Measurements from ENCODE around the gene MAP2K6. TPM values are rescaled to one million over a fixed set of nuclear protein-coding genes. Genes with fewer than 3 reads are reported as not detected.

MAP2K6 gene
- polyA plus RNA-seq, 1 donor (not counting 4 experiments of a cell fraction or from before 2014, with no cell fraction given) = 0.39 TPM

DNA sequence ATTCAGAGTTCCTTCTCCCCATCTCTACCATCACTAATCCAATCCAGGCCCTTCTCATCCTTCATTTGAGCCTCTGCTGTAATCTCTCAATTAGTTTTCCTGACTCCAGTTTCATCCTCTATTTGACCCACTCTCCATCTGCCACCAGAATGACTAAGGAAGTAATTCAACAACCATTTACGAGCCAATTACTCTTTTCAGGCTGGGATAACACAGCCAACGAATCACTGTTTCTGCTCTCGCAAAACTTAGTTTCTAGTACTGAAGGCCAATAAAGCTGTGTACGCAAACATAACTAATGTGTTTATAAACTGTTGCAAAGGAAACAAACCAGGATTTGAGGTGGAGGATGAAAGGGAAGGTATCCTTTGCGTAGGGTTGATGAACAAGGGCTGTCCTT lies 53.7 kb downstream of the MAP2K6 start:
- Histone ChIP-seq H3K4me2 (ENCODE audit: control insufficient read depth, extremely low read depth, insufficient read depth, low read depth, low read length) (no peak overlapping the region), H4K20me1 (ENCODE audit: control insufficient read depth, extremely low read depth, insufficient read depth, low read length) (no peaks in the 10 kb centered on the region), H3K27ac (ENCODE audit: control insufficient read depth, insufficient read depth, low read length) (no peak overlapping the region), H3K9me3 (ENCODE audit: control insufficient read depth, low read depth, low read length) (no peaks in the 10 kb centered on the region), H3K4me1 (ENCODE audit: control insufficient read depth, extremely low read depth, insufficient read depth, low read length) (no peaks in the 10 kb centered on the region), H2AFZ (ENCODE audit: control insufficient read depth, low read length) (no peak overlapping the region), H3K79me2 (ENCODE audit: control insufficient read depth, insufficient read depth, low read length) (no peaks in the 10 kb centered on the region), H3K27me3 (ENCODE audit: control insufficient read depth, extremely low read depth, insufficient read depth, low read length) (no peaks in the 10 kb centered on the region), H3K9me1 (ENCODE audit: control insufficient read depth, extremely low read depth, insufficient read depth, low read length) (no peaks in the 10 kb centered on the region), H3K9ac (ENCODE audit: control insufficient read depth, extremely low read depth, insufficient read depth, low read length) (no peak overlapping the region), H3K4me3 (ENCODE audit: control insufficient read depth in 2 of 3, extremely low read depth in 1 of 3, insufficient read depth in 2 of 3, low read depth in 1 of 3, low read length in 3 of 3) (no peak overlapping the region), H3K36me3 (ENCODE audit: control insufficient read depth in 2 of 2, extremely low read depth in 1 of 2, insufficient read depth in 2 of 2, low read length in 2 of 2) (no peaks in the 10 kb centered on the region)
- FAIRE-seq (no peak), DNase-seq (ENCODE audit: low read depth, low spot score) (no peak)
- dilution Hi-C loops (cut with MboI; ENCODE audit: extremely low pct_ligation_motif_present, low sequenced_read_pairs) = no loop called here
- TF ChIP-seq, protein P1, sequence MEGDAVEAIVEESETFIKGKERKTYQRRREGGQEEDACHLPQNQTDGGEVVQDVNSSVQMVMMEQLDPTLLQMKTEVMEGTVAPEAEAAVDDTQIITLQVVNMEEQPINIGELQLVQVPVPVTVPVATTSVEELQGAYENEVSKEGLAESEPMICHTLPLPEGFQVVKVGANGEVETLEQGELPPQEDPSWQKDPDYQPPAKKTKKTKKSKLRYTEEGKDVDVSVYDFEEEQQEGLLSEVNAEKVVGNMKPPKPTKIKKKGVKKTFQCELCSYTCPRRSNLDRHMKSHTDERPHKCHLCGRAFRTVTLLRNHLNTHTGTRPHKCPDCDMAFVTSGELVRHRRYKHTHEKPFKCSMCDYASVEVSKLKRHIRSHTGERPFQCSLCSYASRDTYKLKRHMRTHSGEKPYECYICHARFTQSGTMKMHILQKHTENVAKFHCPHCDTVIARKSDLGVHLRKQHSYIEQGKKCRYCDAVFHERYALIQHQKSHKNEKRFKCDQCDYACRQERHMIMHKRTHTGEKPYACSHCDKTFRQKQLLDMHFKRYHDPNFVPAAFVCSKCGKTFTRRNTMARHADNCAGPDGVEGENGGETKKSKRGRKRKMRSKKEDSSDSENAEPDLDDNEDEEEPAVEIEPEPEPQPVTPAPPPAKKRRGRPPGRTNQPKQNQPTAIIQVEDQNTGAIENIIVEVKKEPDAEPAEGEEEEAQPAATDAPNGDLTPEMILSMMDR (optimal IDR thresholded peaks at IDR 0.05 in 1 of 3, IDR thresholded peaks at IDR 0.05 in 1 of 3, conservative IDR thresholded peaks at IDR 0.05 in 1 of 3; ENCODE audit: extremely low read depth in 1 of 3, insufficient read depth in 2 of 3, low read length in 3 of 3) = no peak

- dilution Hi-C loops (cut with MboI; ENCODE audit: extremely low pct_ligation_motif_present, low sequenced_read_pairs) = no loop called here
- no peak for FAIRE-seq
- no peaks in the 10 kb centered on the region for H4K20me1 ChIP-seq (ENCODE audit: control insufficient read depth, extremely low read depth, insufficient read depth, low read length)
Measured at GRCh38 chr17:69470702-69471101, 56.2 kb downstream of the MAP2K6 start.

More at GRCh38 chr17:69470702-69471101, 56.2 kb downstream of the MAP2K6 start:
- Histone ChIP-seq H3K4me1 (ENCODE audit: control insufficient read depth, extremely low read depth, insufficient read depth, low read length) (peaks cover 9% of the 10 kb centered on the region), H3K36me3 (ENCODE audit: control insufficient read depth in 2 of 2, extremely low read depth in 1 of 2, insufficient read depth in 2 of 2, low read length in 2 of 2) (no peaks in the 10 kb centered on the region), H3K27me3 (ENCODE audit: control insufficient read depth, extremely low read depth, insufficient read depth, low read length) (no peaks in the 10 kb centered on the region), H3K9me1 (ENCODE audit: control insufficient read depth, extremely low read depth, insufficient read depth, low read length) (no peaks in the 10 kb centered on the region), H3K9ac (ENCODE audit: control insufficient read depth, extremely low read depth, insufficient read depth, low read length) (no peak overlapping the region), H3K9me3 (ENCODE audit: control insufficient read depth, low read depth, low read length) (no peaks in the 10 kb centered on the region), H3K4me3 (ENCODE audit: control insufficient read depth in 2 of 3, extremely low read depth in 1 of 3, insufficient read depth in 2 of 3, low read depth in 1 of 3, low read length in 3 of 3) (no peak overlapping the region), H3K4me2 (ENCODE audit: control insufficient read depth, extremely low read depth, insufficient read depth, low read depth, low read length) (no peak overlapping the region), H3K27ac (ENCODE audit: control insufficient read depth, insufficient read depth, low read length) (no peak overlapping the region), H2AFZ (ENCODE audit: control insufficient read depth, low read length) (no peak overlapping the region), H3K79me2 (ENCODE audit: control insufficient read depth, insufficient read depth, low read length) (no peaks in the 10 kb centered on the region)
- no peak for TF ChIP-seq EZH2 (IDR thresholded peaks at IDR 0.05; ENCODE audit: low read length)
- TF ChIP-seq, protein P1 (optimal IDR thresholded peaks at IDR 0.05 in 1 of 3, IDR thresholded peaks at IDR 0.05 in 1 of 3, conservative IDR thresholded peaks at IDR 0.05 in 1 of 3; ENCODE audit: extremely low read depth in 1 of 3, insufficient read depth in 2 of 3, low read length in 3 of 3) = no peak
- DNase-seq (ENCODE audit: low read depth, low spot score) = no peak

Data from keratinocyte (primary cell).